Tibial nerve (tissue), 4 donors: ENCODE results near the gene RAB11FIP2.

ENCODE experiments used
- EP300 ChIP-seq, 2 donors: sonication (generic); formaldehyde crosslinking; IDR thresholded peaks; one replicate each; pipeline ENCODE4 v1.6.1; 2017; ENCODE audit warnings: antibody characterized with exemption in 2 of 2, mild to moderate bottlenecking in 1 of 2
- POLR2A ChIP-seq, 2 donors: fragments of 450-650 bp; IDR thresholded peaks; one replicate each; pipeline ENCODE4 v1.6.1; 2017; ENCODE audit warnings: antibody characterized with exemption in 2 of 2, mild to moderate bottlenecking in 2 of 2, moderate library complexity in 2 of 2
- TF ChIP-seq, protein P1 (sequence below), 5 experiments: fragments of 200-600 bp in 3 of 5; fragments of 450-650 bp in 2 of 5; sonication (generic) in 3 of 5; IDR thresholded peaks; one replicate each; pipeline ENCODE4 v1.5.1; 2016 to 2019; ENCODE audit warnings: antibody characterized with exemption in 5 of 5, mild to moderate bottlenecking in 3 of 5, moderate library complexity in 2 of 5

DNA sequence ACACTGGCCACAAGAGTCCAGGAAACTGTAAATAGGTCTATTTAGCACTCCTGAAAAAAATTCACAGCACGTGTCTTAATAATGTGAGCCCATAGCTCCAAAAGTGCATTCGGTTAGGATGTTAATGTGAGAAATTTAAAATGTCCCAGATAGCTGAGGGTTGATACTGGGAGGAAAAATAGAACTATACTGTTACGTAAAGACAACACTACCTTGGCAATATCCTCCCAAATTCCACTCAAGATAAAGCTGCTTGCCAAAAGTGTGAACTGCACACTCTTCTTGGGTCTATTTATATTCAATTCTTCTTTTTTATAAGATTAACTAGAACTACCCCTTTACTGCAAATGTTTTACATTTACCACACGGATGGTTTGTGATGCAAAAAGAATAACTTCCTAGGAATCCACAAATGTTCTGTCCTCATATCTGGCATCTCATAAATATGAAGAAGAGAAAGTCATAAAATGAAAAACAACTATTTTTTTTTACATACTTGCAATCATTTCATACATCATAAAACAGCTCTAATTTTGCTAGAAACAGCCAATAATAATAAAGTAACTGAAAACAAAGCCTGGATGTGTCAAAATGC lies 10.4 kb downstream of the RAB11FIP2 start:
- TF ChIP-seq, protein P1, sequence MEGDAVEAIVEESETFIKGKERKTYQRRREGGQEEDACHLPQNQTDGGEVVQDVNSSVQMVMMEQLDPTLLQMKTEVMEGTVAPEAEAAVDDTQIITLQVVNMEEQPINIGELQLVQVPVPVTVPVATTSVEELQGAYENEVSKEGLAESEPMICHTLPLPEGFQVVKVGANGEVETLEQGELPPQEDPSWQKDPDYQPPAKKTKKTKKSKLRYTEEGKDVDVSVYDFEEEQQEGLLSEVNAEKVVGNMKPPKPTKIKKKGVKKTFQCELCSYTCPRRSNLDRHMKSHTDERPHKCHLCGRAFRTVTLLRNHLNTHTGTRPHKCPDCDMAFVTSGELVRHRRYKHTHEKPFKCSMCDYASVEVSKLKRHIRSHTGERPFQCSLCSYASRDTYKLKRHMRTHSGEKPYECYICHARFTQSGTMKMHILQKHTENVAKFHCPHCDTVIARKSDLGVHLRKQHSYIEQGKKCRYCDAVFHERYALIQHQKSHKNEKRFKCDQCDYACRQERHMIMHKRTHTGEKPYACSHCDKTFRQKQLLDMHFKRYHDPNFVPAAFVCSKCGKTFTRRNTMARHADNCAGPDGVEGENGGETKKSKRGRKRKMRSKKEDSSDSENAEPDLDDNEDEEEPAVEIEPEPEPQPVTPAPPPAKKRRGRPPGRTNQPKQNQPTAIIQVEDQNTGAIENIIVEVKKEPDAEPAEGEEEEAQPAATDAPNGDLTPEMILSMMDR (IDR thresholded peaks at IDR 0.05) = no peak
- no peak for TF ChIP-seq POLR2A (IDR thresholded peaks at IDR 0.05)
- TF ChIP-seq EP300 (IDR thresholded peaks at IDR 0.05) = no peak
